Large intestine (tissue), 3 donors: ENCODE measurements around the gene ZFP57. TPM values are rescaled to one million over a fixed set of nuclear protein-coding genes. Genes with fewer than 3 reads are reported as not detected.
"Not testable (repeated sequence)": the region's sequence is repeated elsewhere in the genome, so short reads cannot be mapped to it uniquely, and the experiment has no call there.

Source experiments
- DNase-seq, 2 donors: peaks; one replicate each; pipeline versions ENCODE4 v3.0.0 to v3.0.0-alpha.2; 2013
- H3K27ac ChIP-seq: one replicate; pipeline ENCODE4 v1.5.1; 2013; ENCODE audit warnings: low read length
- H3K27me3 ChIP-seq: 2 replicates; pipeline ENCODE4 v1.6.1; 2013; ENCODE audit warnings: low read length; ENCODE audit not compliant: control insufficient read depth, insufficient read depth
- H3K36me3 ChIP-seq: 2 replicates; pipeline ENCODE4 v1.6.1; 2013; ENCODE audit warnings: low read length; ENCODE audit not compliant: control insufficient read depth, insufficient read depth
- H3K4me1 ChIP-seq: one replicate; pipeline ENCODE4 v1.6.1; 2013; ENCODE audit warnings: low read length; ENCODE audit not compliant: control insufficient read depth, insufficient read depth
- H3K4me3 ChIP-seq: one replicate; pipeline ENCODE4 v1.5.1; 2013; ENCODE audit warnings: low read length
- H3K9me3 ChIP-seq: one replicate; pipeline ENCODE4 v1.6.1; 2013; ENCODE audit warnings: mild to moderate bottlenecking, low read depth, low read length, moderate library complexity; ENCODE audit not compliant: control insufficient read depth
- WGBS: methylation state at CpG from one replicate; pipeline ENCODE4 v1.1.5; 2013; ENCODE audit warnings: low lambda C conversion rate; ENCODE audit not compliant: insufficient coverage; 5-methylcytosine and 5-hydroxymethylcytosine counted together
- polyA plus RNA-seq: library from polyadenylated mRNA; unstranded; fragments of 120-200 nt; gene quantifications from one replicate; pipeline ENCODE4 v1.2.1, GENCODE V29; 2013

ZFP57 gene
- polyA plus RNA-seq, 1 donor = not detected

- no CpG with 5 or more reads among the region's 12 CpGs for WGBS
- no peak overlapping the region for H3K27ac ChIP-seq
Measured at GRCh38 chr6:29673161-29673560, 7.8 kb downstream of the ZFP57 start.

DNA sequence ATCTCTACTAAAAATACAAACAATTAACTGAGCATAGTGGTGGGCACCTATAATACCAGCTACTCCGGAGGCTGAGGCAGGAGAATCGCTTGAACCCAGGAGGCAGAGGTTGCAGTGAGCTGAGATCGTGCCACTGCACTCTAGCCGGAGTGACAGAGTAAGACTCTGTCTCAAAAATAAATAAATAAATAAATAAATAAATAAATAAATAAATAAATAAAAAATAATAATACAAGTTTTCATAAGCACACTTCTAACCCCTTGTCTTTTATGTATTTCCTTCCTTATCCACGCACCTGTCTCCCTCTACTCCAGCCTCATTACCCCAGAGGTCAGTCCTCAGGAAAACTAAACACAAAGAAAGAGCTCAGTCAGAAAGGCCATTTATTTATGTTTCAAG is 8.8 kb downstream of the ZFP57 start:
- WGBS = 80% methylated on average over 1 of the region's 5 CpGs
- H3K4me1 ChIP-seq, DNase-seq, H3K36me3 ChIP-seq, H3K9me3 ChIP-seq, H3K27ac ChIP-seq, H3K4me3 ChIP-seq: not testable (repeated sequence)
- H3K27me3 ChIP-seq = peaks cover 11% of the 10 kb centered on the region

More at GRCh38 chr6:29673161-29673560, 7.8 kb downstream of the ZFP57 start:
- H3K4me1 ChIP-seq = no peaks in the 10 kb centered on the region
- no peak for DNase-seq
- H3K9me3 ChIP-seq = no peaks in the 10 kb centered on the region
- H3K27me3 ChIP-seq = peaks cover 5% of the 10 kb centered on the region
- H3K4me3 ChIP-seq = no peak overlapping the region
- H3K36me3 ChIP-seq = no peaks in the 10 kb centered on the region

DNA sequence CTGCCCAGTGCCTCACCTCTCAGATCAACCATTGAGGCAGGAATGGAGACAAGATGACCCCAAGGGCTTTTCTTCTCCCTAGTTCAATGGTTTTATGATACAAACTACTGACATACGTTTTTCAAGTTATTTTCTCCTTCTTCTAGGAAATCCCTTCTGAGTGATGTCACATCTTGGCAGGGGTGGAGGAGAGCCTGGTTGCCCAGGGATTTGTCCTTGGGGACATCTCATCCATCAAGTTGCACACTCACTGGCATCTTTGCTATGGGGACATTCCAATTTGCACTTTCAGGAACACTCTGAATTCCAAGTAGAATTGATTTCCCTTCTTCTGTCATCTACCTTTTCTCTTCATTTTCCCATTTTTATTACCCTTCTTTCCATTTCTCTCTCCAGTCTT is 9.9 kb downstream of the ZFP57 start:
- WGBS = no CpG with 5 or more reads among the region's 1 CpG
- H3K4me1 ChIP-seq = no peaks in the 10 kb centered on the region
- no peak overlapping the region for H3K27ac ChIP-seq

GRCh38 chr6:29667158-29667557 is 13.8 kb downstream of the ZFP57 start:
- no peak for DNase-seq
- Histone ChIP-seq H3K4me3 (no peak overlapping the region), H3K36me3 (no peaks in the 10 kb centered on the region), H3K4me1 (no peaks in the 10 kb centered on the region), H3K27ac (no peak overlapping the region), H3K9me3 (no peaks in the 10 kb centered on the region), H3K27me3 (peaks cover 20% of the 10 kb centered on the region)
- WGBS = no CpG with 5 or more reads among the region's 5 CpGs

More for the DNA sequence above, 9.9 kb downstream of the ZFP57 start:
- DNase-seq = no peak
- H3K9me3 ChIP-seq = no peaks in the 10 kb centered on the region
- H3K36me3 ChIP-seq = no peaks in the 10 kb centered on the region
- no peak overlapping the region for H3K4me3 ChIP-seq
- peaks cover 14% of the 10 kb centered on the region for H3K27me3 ChIP-seq

DNA sequence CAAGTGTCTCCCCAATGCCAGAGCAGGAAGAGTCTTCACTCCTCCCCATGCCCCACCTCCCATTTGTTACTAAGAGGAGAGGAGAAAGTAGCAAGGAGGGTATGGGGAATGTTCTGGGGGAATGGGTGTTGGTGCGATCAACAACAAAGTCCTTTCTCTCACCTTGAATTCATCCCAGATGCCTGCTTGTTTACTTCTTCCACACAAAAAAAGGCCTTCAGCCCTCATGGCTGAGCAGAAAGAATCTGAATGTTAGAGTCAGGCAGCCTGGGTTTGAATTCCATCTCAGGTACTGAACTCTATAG is 14.2 kb downstream of the ZFP57 start:
- H3K4me3 ChIP-seq = no peak overlapping the region
- peaks cover 20% of the 10 kb centered on the region for H3K27me3 ChIP-seq
- no CpG with 5 or more reads among the region's 1 CpG for WGBS
- H3K36me3 ChIP-seq = no peaks in the 10 kb centered on the region
- no peak for DNase-seq
- H3K4me1 ChIP-seq = no peaks in the 10 kb centered on the region
- no peak overlapping the region for H3K27ac ChIP-seq
- H3K9me3 ChIP-seq = no peaks in the 10 kb centered on the region

DNA sequence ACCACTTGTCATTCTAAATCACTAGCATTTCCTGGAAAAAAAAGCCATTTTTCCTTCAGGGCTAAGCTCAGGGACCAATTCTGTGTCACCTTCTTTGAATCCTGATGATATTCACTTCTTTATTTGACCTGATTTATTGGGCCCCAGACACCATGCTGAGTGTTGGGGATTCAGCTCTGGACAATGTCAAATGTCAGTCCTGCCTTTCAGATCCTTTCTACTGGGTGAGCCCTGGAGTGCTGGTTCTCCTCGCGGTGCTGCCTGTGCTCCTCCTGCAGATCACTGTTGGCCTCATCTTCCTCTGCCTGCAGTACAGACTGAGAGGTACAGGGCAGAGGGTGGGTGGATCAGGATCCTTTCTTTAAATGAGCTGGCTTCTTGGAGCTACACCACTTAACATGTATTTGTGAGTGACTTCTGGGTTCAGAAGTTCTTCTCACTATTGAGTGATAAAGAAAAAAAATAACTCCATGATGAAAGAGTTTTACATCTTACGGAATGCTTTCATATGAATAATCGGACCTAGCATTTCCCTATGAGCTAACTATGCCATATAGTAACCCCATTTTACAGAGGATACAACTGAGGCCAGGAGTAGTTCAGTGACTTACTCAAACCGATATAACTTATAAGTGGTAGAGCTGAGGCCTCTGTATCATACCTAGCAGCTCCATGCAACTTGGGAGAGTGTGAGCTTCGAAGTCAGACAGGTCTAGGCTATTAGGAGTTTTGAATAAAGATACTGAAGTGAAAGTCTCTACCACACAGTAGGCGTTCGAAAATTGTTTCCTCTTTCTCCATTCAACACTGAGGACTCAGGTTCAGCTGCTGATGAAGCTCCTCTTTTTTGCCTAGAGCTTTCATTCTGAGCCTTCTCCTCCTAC is 14.8 kb downstream of the ZFP57 start:
- no peak overlapping the region for H3K27ac ChIP-seq
- no peak for DNase-seq
- no peaks in the 10 kb centered on the region for H3K9me3 ChIP-seq
- H3K27me3 ChIP-seq = peaks cover 26% of the 10 kb centered on the region
- no peak overlapping the region for H3K4me3 ChIP-seq
- no peaks in the 10 kb centered on the region for H3K4me1 ChIP-seq
- H3K36me3 ChIP-seq = no peaks in the 10 kb centered on the region
- 100% methylated on average over 1 of the region's 8 CpGs for WGBS

- Histone ChIP-seq H3K27ac (no peak overlapping the region), H3K4me3 (no peak overlapping the region), H3K36me3 (no peaks in the 10 kb centered on the region), H3K27me3 (peaks cover 28% of the 10 kb centered on the region), H3K4me1 (no peaks in the 10 kb centered on the region), H3K9me3 (no peaks in the 10 kb centered on the region)
- no peak for DNase-seq
- no CpG with 5 or more reads among the region's 5 CpGs for WGBS
Measured at GRCh38 chr6:29663300-29664042, 17.5 kb downstream of the ZFP57 start.

DNA sequence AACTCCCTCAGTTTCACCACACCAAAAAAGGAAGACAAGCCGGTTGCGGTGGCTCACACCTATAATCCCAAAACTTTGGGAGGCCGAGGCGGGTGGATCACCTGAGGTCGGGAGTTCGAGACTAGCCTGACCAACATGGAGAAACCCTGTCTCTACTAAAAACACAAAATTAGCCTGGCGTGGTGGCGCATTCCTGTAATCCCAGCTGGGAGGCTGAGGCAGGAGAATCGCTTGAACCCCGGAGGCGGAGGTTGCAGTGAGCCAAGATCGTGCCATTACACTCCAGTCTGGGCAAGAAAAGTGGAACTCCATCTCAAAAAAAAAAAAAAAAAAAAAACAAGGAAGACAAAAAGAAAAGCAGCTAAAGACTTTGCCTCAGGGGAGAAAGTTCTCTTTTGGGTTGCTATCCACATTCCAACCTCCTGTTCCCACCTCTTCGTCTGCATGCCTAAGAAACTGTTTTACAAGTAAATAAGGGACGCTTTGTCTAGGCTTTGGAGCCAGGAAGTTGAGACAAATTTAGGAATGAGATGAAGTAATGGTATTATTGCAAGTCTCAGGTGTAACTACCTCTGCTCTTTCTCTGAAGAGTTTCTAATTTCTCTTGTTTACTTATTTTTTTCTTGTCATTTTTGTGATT is 19.3 kb downstream of the ZFP57 start:
- H3K9me3 ChIP-seq, DNase-seq, H3K4me1 ChIP-seq, H3K27ac ChIP-seq, H3K4me3 ChIP-seq, H3K36me3 ChIP-seq: not testable (repeated sequence)
- peaks cover 30% of the 10 kb centered on the region for H3K27me3 ChIP-seq
- WGBS = no CpG with 5 or more reads among the region's 14 CpGs

DNA sequence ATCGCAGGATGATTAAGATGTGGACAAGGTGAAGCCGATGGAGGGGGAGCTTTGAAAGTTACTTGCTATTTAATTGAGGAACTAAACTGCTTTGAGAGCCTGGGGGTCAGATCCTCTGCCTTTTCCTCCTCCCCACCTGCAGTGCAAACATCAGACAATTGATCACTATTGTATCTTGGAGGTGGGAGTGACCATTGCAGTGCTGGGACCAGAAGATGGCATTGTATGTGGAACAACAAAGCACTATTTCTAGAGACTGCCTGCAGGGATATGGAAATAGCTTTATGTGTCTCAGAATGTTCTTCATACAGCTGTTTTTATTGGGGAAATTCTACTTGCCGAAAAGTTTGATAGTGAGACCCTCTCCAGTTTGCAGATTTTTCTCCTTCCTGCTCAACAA is 19.9 kb downstream of the ZFP57 start:
- DNase-seq = no peak
- Histone ChIP-seq H3K4me1 (no peaks in the 10 kb centered on the region), H3K27me3 (peaks cover 28% of the 10 kb centered on the region), H3K4me3 (no peak overlapping the region), H3K36me3 (no peaks in the 10 kb centered on the region), H3K27ac (no peak overlapping the region), H3K9me3 (no peaks in the 10 kb centered on the region)
- no CpG with 5 or more reads among the region's 3 CpGs for WGBS

DNA sequence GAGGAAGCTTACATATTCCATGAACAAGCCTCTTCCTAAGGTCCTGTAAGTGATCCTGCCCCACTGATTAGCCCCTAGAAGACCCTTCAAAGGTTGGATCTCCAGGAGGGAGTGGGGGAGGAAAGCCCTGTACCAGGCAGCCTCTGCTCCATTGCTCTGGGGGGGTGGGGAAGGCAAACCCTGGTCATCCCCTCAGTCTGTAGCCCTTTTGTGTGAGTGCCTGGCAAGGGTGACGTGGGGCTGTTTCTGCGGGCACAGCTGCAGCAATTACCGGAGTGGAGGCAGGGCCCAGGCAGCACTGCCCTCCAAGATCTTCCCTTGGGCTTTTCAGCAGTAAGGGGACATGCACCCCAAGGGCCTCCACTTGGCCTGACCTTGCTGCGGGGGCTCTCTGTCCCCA is 24.2 kb downstream of the ZFP57 start, which contains the start of gene MOG:
Gene MOG, plus strand, starts transcription at position 295 of the 400 bp plus-strand sequence. CDS start 118 bp downstream, outside the sequence.
- H3K27me3 ChIP-seq = peaks cover 31% of the 10 kb centered on the region

More for the DNA sequence above, 24.2 kb downstream of the ZFP57 start, which contains the start of gene MOG:
- Histone ChIP-seq H3K9me3 (no peaks in the 10 kb centered on the region), H3K27ac (no peak within 1 kb of the TSS), H3K36me3 (no peaks in the 10 kb centered on the region), H3K4me3 (no peak within 1 kb of the TSS), H3K4me1 (no peaks in the 10 kb centered on the region)
- DNase-seq = no peak
- no CpG with 5 or more reads among the region's 4 CpGs for WGBS
